CD4-positive, alpha-beta T cell treated with Interleukin-6 at 100 ng/mL for 8 hours (primary cell): ENCODE results near the gene MCTP2.
"Not testable (repeated sequence)": the region's sequence is repeated elsewhere in the genome, so short reads cannot be mapped to it uniquely, and the experiment has no call there.

ENCODE experiments used
- DNase-seq: peaks from one replicate; pipeline ENCODE4 v3.0.0-alpha.2; 2020; ENCODE audit warnings: mixed read lengths, low spot score

MCTP2 gene

GRCh38 chr15:94236608-94237007 is 5.2 kb downstream of the MCTP2 start:
- no peak for DNase-seq

GRCh38 chr15:94237903-94238302 is 6.5 kb downstream of the MCTP2 start:
- no peak for DNase-seq

GRCh38 chr15:94238539-94239118 is 7.3 kb downstream of the MCTP2 start:
- DNase-seq: no peak

- no peak for DNase-seq
Observed at GRCh38 chr15:94239474-94239873, 8.1 kb downstream of the MCTP2 start.

- no peak for DNase-seq
Observed at GRCh38 chr15:94240480-94240879, 9.1 kb downstream of the MCTP2 start.

- DNase-seq: no peak
Observed at GRCh38 chr15:94242257-94242656, 10.9 kb downstream of the MCTP2 start.

GRCh38 chr15:94243003-94243402 is 11.6 kb downstream of the MCTP2 start:
- DNase-seq: not testable (repeated sequence)

GRCh38 chr15:94243418-94243817 is 12.1 kb downstream of the MCTP2 start:
- no peak for DNase-seq

GRCh38 chr15:94246016-94246415 is 14.7 kb downstream of the MCTP2 start:
- no peak for DNase-seq

- no peak for DNase-seq
Observed at GRCh38 chr15:94247789-94248638, 16.7 kb downstream of the MCTP2 start.

GRCh38 chr15:94250801-94251200 is 19.4 kb downstream of the MCTP2 start:
- no peak for DNase-seq

- DNase-seq: no peak
Observed at GRCh38 chr15:94252223-94252766, 20.9 kb downstream of the MCTP2 start.

- DNase-seq: no peak
Observed at GRCh38 chr15:94252906-94253491, 21.6 kb downstream of the MCTP2 start.

- no peak for DNase-seq
Observed at GRCh38 chr15:94253742-94254141, 22.4 kb downstream of the MCTP2 start.

- DNase-seq: no peak
Observed at GRCh38 chr15:94255540-94255939, 24.2 kb downstream of the MCTP2 start.

GRCh38 chr15:94256511-94256910 is 25.1 kb downstream of the MCTP2 start:
- no peak for DNase-seq

GRCh38 chr15:94257776-94258175 is 26.4 kb downstream of the MCTP2 start:
- not testable (repeated sequence) for DNase-seq

GRCh38 chr15:94258246-94258645 is 26.9 kb downstream of the MCTP2 start:
- DNase-seq: no peak

- DNase-seq: no peak
Observed at GRCh38 chr15:94259121-94259751, 27.9 kb downstream of the MCTP2 start.

GRCh38 chr15:94259863-94260262 is 28.5 kb downstream of the MCTP2 start:
- DNase-seq: no peak

GRCh38 chr15:94262201-94262600 is 30.8 kb downstream of the MCTP2 start:
- no peak for DNase-seq
